Brain pericyte (primary cell): ENCODE results near the gene CEACAM18.
"Not testable (repeated sequence)": the region's sequence is repeated elsewhere in the genome, so short reads cannot be mapped to it uniquely, and the experiment has no call there.

Experiments used
- DNase-seq: peaks from one replicate; pipeline ENCODE4 v3.0.0-alpha.2; 2012; ENCODE audit warnings: low read depth, low spot score

Gene CEACAM18

GRCh38 chr19:51493776-51494175 is 15.4 kb downstream of the CEACAM18 start:
- DNase-seq, result no peak

GRCh38 chr19:51497666-51498065 is 19.3 kb downstream of the CEACAM18 start:
- no peak for DNase-seq

- not testable (repeated sequence) for DNase-seq
Measured at GRCh38 chr19:51500931-51501330, 22.6 kb downstream of the CEACAM18 start.

- no peak for DNase-seq
Measured at GRCh38 chr19:51501594-51502263, 23.4 kb downstream of the CEACAM18 start, which contains the start of gene SIGLEC12. Gene SIGLEC12, minus strand, starts transcription at chr19:51501800. Its CDS starts 67 bp downstream, at chr19:51501733.

GRCh38 chr19:51503286-51503817 is 25.0 kb downstream of the CEACAM18 start:
- no peak for DNase-seq

GRCh38 chr19:51503896-51504295 is 25.6 kb downstream of the CEACAM18 start:
- DNase-seq, result no peak

GRCh38 chr19:51505904-51506303 is 27.6 kb downstream of the CEACAM18 start:
- DNase-seq, result no peak

- DNase-seq, result no peak
Measured at GRCh38 chr19:51507192-51507591, 28.9 kb downstream of the CEACAM18 start.

- no peak for DNase-seq
Measured at GRCh38 chr19:51507640-51508058, 29.3 kb downstream of the CEACAM18 start.

- DNase-seq, result no peak
Measured at GRCh38 chr19:51508059-51508733, 29.9 kb downstream of the CEACAM18 start.

GRCh38 chr19:51509823-51510660 is 31.7 kb downstream of the CEACAM18 start:
- DNase-seq, result no peak

- no peak for DNase-seq
Measured at GRCh38 chr19:51511353-51511752, 33.0 kb downstream of the CEACAM18 start.

GRCh38 chr19:51513968-51514367 is 35.6 kb downstream of the CEACAM18 start:
- DNase-seq, result no peak

GRCh38 chr19:51514866-51515481 is 36.6 kb downstream of the CEACAM18 start:
- no peak for DNase-seq

- no peak for DNase-seq
Measured at GRCh38 chr19:51520728-51521127, 42.4 kb downstream of the CEACAM18 start.

GRCh38 chr19:51521357-51521756 is 43.0 kb downstream of the CEACAM18 start:
- no peak for DNase-seq

GRCh38 chr19:51521781-51522180 is 43.4 kb downstream of the CEACAM18 start:
- no peak for DNase-seq

GRCh38 chr19:51524666-51525264 is 46.4 kb downstream of the CEACAM18 start:
- DNase-seq, result no peak

GRCh38 chr19:51525651-51526050 is 47.3 kb downstream of the CEACAM18 start:
- no peak for DNase-seq

- DNase-seq, result no peak
Measured at GRCh38 chr19:51529301-51529700, 51.0 kb downstream of the CEACAM18 start.

GRCh38 chr19:51530616-51531015 is 52.3 kb downstream of the CEACAM18 start:
- DNase-seq, result no peak
